ENCODE results near the gene PCYT1B.
"Not testable (repeated sequence)": the region's sequence is repeated elsewhere in the genome, so short reads cannot be mapped to it uniquely, and the experiment has no call there.

Gene PCYT1B

GRCh38 chrX:24643116-24643515 lies 4.0 kb downstream of the PCYT1B start:
- DNase-seq, result no peak

- no peak for DNase-seq
Measured at GRCh38 chrX:24629701-24630100, 17.4 kb downstream of the PCYT1B start.

GRCh38 chrX:24619647-24620046 lies 27.5 kb downstream of the PCYT1B start:
- no peak for DNase-seq

GRCh38 chrX:24610516-24610915 lies 36.6 kb downstream of the PCYT1B start:
- no peak for DNase-seq

- no peak for DNase-seq
Measured at GRCh38 chrX:24607616-24608015, 39.5 kb downstream of the PCYT1B start.

GRCh38 chrX:24605941-24606340 lies 41.2 kb downstream of the PCYT1B start:
- not testable (repeated sequence) for DNase-seq

- no peak for DNase-seq
Measured at GRCh38 chrX:24603191-24603590, 44.0 kb downstream of the PCYT1B start.

- no peak for DNase-seq
Measured at GRCh38 chrX:24601858-24602257, 45.3 kb downstream of the PCYT1B start.

GRCh38 chrX:24594501-24594900 lies 52.6 kb downstream of the PCYT1B start:
- DNase-seq, result no peak

- no peak for DNase-seq
Measured at GRCh38 chrX:24590111-24590510, 57.0 kb downstream of the PCYT1B start.

- no peak for DNase-seq
Measured at GRCh38 chrX:24577091-24577490, 70.1 kb downstream of the PCYT1B start.

- no peak for DNase-seq
Measured at GRCh38 chrX:24575496-24575895, 71.7 kb downstream of the PCYT1B start.

GRCh38 chrX:24574743-24575142 lies 72.4 kb downstream of the PCYT1B start:
- DNase-seq, result no peak

GRCh38 chrX:24567169-24567568 lies 80.0 kb downstream of the PCYT1B start:
- DNase-seq, result no peak

GRCh38 chrX:24566240-24566639 lies 80.9 kb downstream of the PCYT1B start:
- DNase-seq, result no peak

GRCh38 chrX:24563291-24564010 lies 83.7 kb downstream of the PCYT1B start:
- DNase-seq, result no peak

GRCh38 chrX:24561121-24561520 lies 86.0 kb downstream of the PCYT1B start:
- no peak for DNase-seq

GRCh38 chrX:24553011-24553410 lies 94.1 kb downstream of the PCYT1B start:
- DNase-seq, result no peak

- no peak for DNase-seq
Measured at GRCh38 chrX:24550166-24550565, 97.0 kb downstream of the PCYT1B start.

- no peak for DNase-seq
Measured at GRCh38 chrX:24547961-24548360, 99.2 kb downstream of the PCYT1B start.

- no peak for DNase-seq
Measured at GRCh38 chrX:24542756-24543155, 104.4 kb downstream of the PCYT1B start.

- no peak for DNase-seq
Measured at GRCh38 chrX:24536551-24536950, 110.6 kb downstream of the PCYT1B start.

GRCh38 chrX:24528605-24529004 lies 118.5 kb downstream of the PCYT1B start:
- DNase-seq, result no peak

- no peak for DNase-seq
Measured at GRCh38 chrX:24526616-24527015, 120.5 kb downstream of the PCYT1B start.

GRCh38 chrX:24525455-24525854 lies 121.7 kb downstream of the PCYT1B start:
- no peak for DNase-seq

Data from GDM1 (cell line).